Activated effector memory CD4-positive, alpha-beta T cell treated with Interleukin-2 at 50 U/mL for 16 hours (primary cell): ENCODE data around the gene PTPN13.
"Not testable (repeated sequence)": the region's sequence is repeated elsewhere in the genome, so short reads cannot be mapped to it uniquely, and the experiment has no call there.

Experiments used
- DNase-seq: peaks from one replicate; pipeline ENCODE4 v3.0.0-alpha.2; 2020

Gene PTPN13

DNA sequence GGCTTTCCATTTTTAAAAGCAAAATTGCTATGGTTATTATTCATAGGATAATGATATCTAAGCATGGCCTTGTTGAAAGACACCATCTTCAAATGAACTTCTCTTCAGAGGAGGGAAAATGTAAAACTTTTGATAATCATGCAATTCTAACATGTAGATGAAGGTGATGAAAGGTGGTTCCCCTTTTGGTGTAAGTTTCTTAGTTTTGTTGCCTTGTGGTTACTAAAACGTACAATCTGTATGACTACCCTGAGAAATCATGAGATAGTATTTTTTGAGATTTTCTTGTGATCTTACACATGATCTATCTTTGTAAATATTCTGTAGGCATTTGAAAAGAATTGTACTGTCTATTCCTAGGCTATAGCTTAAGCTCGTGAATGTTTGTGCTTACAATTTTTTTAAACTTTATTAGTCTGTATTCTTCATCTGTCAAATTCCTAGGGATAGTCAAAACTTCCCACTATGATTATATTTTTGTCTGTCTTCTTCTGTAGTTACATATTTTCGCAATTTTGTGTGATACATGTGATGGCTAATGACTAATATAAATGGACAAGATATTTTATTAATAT is 47.5 kb downstream of the PTPN13 start:
- DNase-seq, result no peak

DNA sequence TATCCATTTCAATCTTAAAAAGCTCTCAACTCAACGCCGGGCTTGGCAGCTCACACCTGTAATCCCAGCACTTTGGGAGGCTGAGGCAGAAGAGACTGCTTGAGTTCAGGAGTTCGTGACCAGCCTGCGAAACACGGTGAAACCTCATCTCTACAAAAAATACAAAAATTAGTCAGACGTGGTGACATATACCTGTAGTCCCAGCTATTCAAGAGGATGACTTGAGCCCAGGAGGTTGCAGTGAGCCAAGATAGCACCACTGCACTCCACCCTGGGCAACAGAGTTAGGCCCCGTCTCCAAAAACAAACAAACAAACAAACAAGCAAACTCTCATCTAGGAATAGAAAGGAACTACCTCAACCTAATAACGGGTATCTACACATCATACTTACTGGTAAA is 50.8 kb downstream of the PTPN13 start:
- no peak for DNase-seq

DNA sequence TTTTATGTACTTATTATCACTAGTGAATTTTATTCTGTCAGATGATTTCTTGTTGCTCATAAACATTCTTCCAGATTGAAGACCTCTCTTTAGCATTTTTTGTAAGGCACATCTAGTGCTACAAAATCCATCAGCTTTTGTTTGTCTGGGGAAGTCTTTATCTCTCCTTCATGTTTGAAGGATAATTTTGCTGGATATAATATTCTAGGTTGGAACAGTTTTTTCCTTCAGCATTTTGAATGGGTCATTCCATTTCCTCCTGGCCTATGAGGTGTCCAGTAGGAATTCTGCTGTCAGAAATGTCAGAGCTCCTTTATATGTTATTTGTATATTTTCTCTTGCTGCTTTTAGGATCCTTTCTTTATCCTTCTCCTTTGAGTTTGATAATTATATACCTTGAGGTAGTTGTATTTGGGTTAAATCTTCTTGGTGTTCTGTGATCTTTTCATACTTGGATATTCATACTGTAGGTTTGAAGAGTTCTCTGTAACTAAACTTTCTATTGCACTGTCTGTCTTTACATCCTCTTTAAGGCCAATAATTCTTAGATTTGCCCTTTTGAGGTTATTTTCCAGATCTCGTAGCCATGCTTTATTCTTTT is 58.3 kb downstream of the PTPN13 start:
- no peak for DNase-seq

DNA sequence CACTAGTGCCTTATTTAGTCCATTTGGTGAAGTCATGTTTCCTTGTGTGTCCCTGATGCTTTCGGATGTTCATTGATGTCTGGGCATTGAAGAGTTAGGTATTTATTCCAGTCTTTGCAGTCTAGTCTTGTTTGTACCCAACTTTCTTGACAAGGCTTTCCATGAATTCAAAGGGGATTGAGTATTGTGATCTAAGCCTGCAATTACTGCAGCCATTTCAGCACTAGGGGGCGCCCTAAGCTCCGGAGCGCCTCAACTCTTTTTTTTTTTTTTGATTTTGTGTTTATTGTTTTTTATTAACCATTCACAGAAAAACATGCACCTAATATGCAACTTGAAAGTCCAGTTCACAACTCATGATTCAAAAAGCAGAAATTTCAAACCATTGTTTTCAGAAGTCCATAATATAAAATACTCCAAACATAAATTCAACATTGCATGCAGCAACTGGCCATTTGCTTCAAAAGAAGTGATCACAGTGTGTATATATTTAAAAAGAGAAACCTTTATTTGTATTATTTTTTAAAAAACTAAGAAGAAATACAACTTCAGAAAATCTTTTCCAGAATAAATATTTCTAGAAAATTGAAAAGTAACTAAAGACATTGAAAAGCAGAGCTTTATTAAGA is 59.2 kb downstream of the PTPN13 start:
- DNase-seq, result no peak

DNA sequence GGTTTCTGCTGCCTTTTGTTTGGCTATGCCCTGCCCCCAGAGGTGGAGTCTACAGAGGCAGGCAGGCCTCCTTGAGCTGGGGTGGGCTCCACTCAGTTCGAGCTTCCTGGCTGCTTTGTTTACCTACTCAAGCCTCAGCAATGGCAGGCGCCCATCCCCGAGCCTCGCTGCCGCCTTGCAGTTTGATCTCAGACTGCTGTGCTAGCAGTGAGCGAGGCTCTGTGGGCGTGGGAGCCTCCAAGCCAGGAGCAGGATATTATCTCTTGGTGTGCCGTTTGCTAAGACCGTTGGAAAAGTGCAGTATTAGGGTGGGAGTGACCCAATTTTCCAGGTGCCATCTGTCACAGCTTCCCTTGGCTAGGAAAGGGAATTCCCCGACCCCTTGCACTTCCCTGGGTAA is 62.7 kb downstream of the PTPN13 start:
- not testable (repeated sequence) for DNase-seq

DNA sequence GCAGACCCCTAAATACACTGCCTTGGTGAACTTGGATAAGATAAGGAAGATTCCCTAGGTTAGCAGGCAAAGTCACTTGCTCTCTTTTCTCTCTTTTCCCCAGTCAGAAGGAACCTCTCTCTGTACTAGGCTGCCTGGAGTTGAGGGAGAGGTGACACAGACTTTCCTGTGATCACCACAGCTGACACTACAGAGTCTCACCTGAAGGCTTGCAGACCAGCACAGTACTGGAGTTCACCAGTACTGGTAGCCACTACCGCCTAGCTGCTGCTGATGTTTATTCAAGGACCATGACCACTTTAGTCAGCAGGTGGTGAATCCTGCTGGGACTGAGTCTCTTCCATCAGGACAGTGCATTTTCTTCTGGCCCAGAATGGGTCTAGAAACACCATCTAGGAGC is 63.3 kb downstream of the PTPN13 start:
- no peak for DNase-seq

DNA sequence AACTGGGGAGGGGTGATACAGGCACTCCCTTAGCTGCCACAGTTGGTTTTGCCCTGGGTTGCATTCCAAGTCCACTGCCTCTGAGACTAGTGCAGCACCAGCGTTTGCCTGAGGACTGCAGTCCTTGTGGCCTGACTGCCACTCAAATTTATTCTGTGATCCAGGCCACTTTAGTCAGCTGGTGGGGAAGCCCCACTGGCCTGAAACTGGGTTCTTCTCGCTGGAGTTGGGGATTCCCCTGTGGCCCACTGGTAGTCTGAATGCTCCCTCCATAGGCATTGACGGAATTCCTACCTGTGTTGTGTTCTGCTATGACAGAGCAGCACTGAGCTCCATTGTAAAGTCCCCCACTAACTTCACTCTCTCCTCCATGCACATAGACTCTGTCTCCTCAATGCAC is 63.8 kb downstream of the PTPN13 start:
- DNase-seq, result no peak

DNA sequence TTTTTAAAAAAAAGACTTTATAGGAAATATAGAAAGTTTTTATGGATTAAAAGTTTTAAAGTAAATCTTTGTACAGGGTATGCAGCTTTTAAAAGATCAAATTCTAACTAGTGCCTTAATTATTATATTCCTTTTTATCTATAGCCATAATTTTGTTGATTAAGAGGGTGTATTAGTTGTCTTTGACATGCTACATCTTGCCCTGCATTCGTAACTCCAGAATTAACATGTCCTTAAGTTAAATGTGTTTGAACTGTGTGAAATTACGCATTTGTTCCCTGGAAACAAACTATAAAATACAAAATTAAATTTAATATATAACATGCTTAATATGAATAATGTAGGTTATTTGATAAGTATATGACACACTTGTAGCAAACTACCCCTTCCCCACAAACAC is 66.3 kb downstream of the PTPN13 start:
- DNase-seq, result no peak

DNA sequence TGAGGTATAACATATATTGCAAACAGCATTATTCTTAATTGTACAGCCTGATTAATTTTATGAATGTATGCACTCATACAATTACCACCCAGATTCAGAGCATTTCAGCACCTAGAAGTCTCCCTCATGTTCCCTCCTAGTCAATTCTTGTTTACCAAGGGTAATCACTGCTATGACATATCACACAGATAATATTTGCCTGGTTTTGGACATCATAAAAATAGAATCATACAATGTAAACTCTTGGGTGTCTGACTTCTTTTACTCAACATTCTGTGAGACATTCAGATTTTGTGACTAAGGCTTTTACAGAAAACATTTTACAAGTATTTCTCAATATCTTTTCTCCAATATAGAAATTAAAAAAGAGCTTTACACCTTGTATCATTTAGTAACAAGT is 66.9 kb downstream of the PTPN13 start:
- no peak for DNase-seq

DNA sequence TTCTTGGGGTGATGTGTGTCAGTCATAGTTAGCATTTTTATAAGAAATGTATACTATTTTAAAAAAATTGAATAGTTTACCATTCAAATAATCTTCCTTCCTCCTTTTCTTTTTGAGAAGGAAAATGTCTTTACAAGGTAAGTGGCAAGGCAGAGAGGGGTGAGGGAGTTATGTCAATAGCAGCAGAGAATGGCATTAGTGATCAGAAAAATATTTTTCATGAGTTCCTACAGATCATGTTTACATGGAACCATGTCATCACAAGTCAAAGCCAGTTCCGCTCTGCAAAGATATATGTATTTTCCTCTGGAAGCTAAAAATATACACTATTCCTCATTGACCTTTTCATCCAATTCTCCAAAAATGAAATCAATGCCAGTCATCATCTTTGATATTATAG is 67.3 kb downstream of the PTPN13 start:
- DNase-seq, result no peak

DNA sequence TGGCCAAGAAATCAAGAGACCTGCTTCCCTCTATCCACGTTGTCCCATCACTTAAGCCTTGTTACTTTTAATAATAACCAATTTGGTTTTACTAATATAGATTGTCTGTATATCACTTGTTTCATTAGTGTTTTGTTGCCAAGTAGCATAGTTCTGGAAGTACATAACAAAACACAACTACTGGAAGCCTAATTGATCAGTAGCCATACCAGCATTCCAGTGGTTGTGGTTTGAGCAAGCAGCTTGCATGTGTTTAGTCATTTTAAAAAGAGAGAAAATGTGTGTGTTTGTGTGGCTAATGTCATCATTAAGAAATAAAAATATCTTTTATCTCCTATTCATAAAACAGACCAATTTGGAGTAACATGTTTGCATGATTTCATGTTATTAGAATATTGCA is 70.8 kb downstream of the PTPN13 start:
- no peak for DNase-seq

DNA sequence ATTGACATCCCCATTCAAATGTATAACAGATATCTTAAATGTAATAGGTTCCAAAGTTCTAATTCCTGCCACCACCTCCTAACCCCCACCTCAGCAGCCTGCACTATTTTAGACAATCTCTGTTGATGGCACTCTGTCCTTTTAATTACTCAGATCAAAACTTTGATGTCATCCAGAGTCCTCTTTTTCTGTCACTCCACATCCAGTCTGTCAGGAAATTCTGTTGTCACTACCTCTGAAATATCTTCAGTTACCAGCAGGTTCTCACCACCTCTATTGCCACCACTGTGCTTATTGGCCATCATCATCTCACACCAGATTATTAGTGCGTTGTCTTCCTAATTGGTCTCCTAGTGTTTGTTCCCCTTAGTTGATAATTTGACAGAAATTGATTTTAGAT is 76.2 kb downstream of the PTPN13 start:
- no peak for DNase-seq

DNA sequence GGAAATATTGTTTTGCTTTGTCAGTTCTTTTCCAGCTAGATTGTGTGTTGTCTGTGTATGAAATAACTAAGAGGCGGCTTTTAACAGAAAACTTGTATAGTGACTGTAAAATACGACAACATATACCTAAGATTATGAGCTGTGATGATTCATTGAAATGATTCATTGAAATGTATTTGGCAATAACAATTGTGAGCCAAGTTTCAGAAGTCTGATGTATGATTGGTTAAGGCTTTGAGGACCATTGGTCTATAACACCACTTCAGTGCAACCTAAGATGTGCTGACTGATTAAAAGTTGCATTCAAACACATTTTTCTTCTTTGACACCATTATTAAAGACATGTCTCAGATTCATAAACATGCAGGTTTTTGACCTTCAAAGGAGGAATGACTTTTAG is 76.6 kb downstream of the PTPN13 start:
- DNase-seq, result no peak

DNA sequence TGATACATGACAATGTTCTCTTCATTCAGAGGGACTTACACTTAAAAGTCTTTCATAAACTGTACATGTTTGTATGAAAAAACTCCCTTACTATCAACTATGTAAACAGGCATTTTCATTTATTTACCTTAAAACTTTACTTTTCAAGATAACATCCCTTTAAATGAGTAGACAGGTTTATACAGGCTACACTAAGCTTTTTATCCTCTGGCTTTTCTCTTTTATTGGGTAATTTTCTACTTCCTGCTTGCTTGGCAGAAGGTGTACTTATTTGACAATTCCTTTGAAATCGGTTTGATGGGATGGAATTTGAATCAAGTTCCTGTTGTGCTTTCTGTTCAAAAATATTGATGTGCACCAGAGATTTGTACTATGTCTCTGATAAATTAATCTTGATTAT is 81.4 kb downstream of the PTPN13 start:
- no peak for DNase-seq

DNA sequence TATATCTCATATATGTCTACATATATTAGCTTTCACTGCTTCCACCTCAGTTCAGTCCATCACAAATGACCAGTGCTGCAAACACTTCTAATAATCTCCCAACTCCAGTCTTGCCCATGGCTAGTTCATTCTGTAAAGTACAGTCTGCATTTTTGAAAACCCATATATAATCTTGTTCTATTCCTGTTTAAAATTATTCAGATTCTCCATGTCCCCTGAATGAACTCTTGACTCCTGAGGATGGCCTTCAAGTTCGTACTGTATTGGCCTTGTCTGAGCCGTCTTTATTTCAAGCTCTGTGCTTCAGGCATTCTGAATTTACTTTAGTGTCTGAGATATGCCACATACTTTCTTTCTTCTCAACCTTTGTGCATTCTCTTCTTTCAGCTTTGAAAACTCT is 84.7 kb downstream of the PTPN13 start:
- no peak for DNase-seq

DNA sequence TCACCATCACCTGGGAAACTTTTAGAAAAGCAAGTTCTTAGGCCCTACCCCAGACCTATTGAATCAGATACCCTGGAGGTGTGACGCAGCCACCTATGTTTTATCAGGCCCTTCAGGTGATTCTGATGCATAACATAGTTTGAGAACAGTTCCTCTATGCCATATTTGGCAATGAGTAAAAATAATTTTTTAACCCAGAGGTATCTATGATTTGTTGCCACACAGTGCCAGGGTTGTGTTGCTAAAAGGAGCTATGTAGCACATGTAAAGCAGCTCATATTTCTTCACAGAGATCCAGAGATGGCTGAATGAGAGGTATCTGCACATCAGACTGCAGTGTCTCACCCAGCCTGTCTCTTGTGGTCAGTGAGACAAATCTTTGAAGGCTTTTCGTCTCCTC is 85.3 kb downstream of the PTPN13 start:
- DNase-seq, result no peak

DNA sequence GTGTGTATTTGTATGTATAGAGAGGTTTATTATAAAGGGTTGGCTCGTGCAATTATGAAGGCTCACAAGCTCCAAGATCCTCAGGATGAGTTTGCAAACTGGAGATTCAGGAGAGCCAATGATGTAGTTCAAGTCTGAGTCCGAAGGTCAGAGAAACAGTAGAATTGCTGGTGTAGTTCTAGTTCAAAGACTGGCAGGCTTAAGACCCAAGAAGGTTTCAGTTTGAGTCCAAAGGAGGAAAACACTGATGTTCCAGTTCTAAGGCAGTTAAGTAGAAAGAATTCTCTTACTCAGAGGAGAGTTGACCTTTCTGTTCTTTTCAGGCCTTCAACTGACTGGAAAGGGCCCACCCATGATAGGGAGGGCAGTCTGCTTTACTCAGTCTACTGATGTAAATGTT is 89.1 kb downstream of the PTPN13 start:
- no peak for DNase-seq

DNA sequence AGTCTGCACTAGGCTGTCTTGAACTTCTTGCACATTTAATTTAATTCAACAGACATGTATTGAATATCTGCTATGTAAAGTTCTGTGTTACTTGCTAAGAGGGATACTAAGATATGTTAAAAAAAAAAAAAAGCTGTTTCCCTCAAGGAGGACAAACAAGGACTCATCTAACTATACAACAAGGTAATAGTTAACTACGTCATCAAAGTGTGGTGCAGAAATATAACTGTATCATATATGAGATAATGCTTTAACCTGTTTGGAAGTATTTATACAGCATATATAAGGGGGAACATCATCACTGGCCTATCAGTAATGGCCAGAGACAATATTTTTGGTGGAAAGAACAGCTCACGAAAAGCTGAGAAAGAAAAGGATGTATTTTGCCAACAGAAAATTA is 89.9 kb downstream of the PTPN13 start:
- no peak for DNase-seq

DNA sequence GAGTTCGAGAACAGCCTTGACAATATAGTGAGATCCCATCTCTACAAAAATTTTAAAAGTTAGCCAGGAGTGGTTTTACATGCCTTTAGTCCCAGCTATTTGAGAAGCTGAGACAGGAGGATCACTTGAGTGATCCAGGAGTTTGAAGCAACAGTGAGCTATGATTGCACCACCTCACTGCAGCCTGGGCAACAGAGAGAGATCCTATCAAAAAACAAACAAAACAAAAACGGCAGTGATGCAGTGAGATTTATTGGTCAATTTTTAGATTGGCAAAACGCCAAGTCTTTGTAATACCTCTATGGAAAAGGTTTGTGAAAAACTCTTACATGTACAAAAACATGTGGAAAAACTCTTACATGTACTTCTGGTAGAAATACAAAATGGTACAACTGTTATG is 91.3 kb downstream of the PTPN13 start:
- no peak for DNase-seq

DNA sequence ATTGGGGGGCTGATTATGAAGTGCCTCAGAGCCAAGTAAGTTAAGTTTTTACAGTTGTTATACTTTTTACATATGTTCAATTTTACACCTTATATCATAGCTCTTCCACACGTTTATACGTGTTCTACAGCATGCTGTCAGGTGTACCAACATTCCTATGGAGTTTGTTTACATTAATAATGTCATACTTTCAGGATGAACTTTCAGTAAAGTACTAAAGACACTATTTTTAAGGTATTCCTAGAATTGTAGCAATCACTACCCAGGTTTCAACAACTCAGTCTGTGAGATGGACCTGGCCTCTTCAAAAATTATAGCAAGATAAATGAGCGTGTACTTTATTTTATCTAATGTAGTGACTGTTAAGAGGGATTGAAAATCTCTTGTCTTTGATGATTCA is 92.6 kb downstream of the PTPN13 start:
- DNase-seq, result no peak

DNA sequence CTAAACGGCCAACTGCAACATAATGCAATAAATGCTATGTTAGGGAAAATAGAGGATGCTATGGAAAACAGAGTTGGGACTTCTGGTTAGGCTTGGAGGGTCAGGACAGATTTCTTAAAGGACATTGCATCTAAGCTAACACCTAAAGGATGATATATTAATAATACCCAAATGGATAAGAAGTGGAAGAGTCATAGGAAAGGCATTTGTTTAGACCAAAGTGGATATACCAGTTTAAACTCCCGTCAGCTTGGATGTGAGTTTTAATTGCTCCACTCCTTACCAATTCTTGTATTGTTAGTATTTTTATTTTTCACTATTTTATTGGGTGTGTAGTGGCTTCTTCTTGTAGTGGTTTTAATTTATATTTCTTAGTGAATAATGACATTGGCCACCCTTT is 93.9 kb downstream of the PTPN13 start:
- no peak for DNase-seq

DNA sequence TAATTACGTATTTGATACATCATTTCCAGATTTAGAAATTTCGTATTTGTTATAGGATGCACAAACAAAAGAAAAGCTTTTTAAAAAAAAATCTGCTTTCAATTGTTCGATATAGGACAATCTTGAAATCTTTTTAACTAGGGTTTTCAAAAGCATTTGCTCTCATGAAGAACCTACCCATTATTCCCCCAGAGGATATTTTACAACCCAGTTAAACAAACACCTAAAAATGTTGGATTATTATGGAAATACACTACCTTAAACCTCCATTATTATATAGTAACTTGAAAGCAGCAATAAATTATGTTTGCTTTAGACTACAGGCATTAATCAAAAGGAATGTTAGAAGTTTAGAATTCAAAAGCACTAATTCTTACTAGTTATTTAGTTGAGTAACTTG is 110.5 kb downstream of the PTPN13 start:
- no peak for DNase-seq

DNA sequence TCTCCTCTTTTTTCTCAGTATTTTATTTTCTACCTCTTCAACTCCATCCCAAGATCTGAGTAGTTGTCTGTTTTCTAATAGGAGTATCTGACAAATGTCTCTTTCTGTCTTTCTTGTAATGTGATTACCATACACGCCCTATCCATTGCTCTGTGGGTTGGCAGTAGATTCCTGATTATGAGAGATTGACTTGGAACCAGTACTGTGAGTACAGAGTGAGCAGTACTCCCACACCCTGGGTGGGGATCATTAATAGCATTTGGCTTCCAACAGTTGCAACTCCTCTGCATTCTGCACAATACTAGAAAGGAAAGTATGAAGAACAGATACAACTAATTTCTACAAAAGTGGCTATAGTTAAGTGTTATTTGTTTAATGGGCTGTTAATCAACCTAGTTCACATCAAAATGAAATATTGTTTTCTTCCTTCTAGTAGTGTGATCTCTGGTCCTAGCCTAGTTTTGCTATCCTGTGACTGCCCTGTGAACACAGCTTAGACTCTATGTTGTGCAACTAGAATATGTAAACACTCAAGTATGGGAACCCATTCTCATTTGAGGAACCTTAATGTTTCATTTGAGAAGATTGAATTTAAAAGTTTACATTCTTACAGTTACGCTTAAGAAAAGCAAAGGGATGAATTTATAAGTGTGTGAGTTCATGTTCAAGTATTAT is 112.9 kb downstream of the PTPN13 start:
- no peak for DNase-seq

DNA sequence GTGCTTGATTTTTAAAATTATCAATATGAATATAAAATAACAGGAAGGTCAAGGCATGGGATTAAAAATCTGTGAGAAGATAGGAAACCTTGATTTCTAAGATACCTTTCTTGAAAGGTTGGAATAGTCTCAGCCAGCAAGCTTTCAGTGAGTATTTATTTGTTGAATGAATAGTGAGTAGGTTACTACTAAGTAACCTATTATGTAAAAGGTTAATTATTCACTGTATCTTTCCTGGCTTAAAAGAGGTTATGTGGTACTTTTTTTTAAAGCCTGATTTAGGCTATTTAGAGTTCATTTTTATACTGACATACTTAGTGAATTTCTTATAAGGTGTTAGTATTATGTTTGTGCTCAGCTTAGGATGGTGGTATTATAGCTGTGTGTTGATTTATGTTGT is 123.5 kb downstream of the PTPN13 start:
- DNase-seq, result no peak

DNA sequence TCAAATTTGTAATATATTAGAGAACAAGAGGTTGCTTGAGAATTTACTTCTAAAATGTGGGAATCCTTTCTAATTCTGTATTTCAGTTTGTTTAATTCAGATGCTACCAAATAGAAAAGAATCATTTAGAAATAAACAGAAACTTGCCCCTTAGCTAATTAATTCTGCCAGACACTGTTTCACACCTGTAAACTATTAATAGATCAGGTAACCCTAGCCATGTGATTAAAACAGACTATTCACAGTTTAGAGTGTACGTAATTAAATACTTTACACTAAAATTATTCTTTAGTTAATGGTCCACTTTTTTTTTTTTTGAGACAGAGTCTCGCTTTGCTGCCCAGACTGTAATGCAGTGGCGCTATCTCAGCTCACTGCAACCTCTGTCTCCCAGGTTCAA is 124.0 kb downstream of the PTPN13 start:
- no peak for DNase-seq
